Astrocyte of the spinal cord (primary cell): ENCODE measurements around the gene C1orf159.
"Not testable (repeated sequence)": the region's sequence is repeated elsewhere in the genome, so short reads cannot be mapped to it uniquely, and the experiment has no call there.

Source experiments
- DNase-seq: peaks from one replicate; pipeline ENCODE4 v3.0.0; 2011; ENCODE audit warnings: low read depth, low spot score
- H3K4me3 ChIP-seq: 2 replicates; pipeline ENCODE4 v1.5.1; 2011; ENCODE audit warnings: low read depth, mild to moderate bottlenecking, low read length, moderate library complexity
- CTCF ChIP-seq: IDR thresholded peaks from 2 replicates; pipeline ENCODE4 v1.5.1; 2012; ENCODE audit warnings: low read depth, mild to moderate bottlenecking, low read length, inconsistent platforms
- in situ Hi-C: cut with HindIII; loops from 2 replicates; pipeline ENCODE4 v1.10.0; 2017; ENCODE audit warnings: low sequenced_read_pairs

The C1orf159 gene

GRCh38 chr1:1110561-1110971 lies 5.3 kb downstream of the C1orf159 start:
- no peak for DNase-seq
- in situ Hi-C loops: no loop called here
- no peak for TF ChIP-seq CTCF
- no peak overlapping the region for H3K4me3 ChIP-seq

GRCh38 chr1:1109743-1110142 lies 6.1 kb downstream of the C1orf159 start:
- in situ Hi-C loops: no loop called here
- no peak for TF ChIP-seq CTCF
- DNase-seq: no peak
- no peak overlapping the region for H3K4me3 ChIP-seq

- no peak for DNase-seq
- in situ Hi-C loops: no loop called here
- no peak overlapping the region for H3K4me3 ChIP-seq
- TF ChIP-seq CTCF: no peak
These were observed 9.2 kb downstream of the C1orf159 start for GRCh38 chr1:1106510-1107221.

DNA sequence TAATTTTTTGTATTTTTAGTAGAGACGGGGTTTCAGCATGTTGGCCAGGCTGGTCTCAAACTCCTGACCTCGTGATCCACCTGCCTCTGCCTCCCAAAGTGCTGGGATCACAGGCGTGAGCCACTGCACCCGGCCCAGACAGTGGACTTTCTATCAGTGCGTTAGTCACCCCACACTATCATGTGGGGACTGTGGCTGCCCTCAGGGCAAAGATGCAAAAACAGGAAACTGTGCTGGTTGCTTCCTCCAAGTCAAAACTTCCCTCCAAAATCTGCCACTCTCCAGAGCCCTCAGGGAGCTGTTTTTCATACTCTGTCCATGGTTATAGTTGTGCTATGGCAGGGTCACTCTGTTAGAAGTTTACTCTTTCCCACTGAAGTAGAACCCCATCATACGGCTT lies 11.7 kb downstream of the C1orf159 start:
- in situ Hi-C loops, DNase-seq, H3K4me3 ChIP-seq: not testable (repeated sequence)

DNA sequence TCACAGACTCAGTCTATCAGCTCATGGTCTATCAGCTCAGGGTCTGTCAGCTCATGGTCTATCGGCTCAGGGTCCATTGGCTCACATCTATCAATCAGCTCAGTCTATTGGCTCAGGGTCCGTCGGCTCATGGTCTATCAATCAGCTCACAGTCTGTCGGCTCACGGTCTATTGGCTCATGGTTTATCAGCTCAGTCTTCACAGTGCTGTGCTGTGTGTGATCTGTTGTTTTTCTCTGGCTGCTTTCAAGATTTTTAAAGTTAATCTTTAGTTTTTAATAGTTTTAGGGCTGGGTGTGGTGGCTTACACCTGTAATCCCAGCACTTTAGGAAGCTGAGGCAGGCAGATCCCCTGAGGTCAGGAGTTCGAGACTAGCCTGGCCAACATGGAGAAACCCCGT lies 14.4 kb downstream of the C1orf159 start:
- in situ Hi-C loops: no loop called here
- no peak for DNase-seq
- H3K4me3 ChIP-seq: no peak overlapping the region
- no peak for TF ChIP-seq CTCF

DNA sequence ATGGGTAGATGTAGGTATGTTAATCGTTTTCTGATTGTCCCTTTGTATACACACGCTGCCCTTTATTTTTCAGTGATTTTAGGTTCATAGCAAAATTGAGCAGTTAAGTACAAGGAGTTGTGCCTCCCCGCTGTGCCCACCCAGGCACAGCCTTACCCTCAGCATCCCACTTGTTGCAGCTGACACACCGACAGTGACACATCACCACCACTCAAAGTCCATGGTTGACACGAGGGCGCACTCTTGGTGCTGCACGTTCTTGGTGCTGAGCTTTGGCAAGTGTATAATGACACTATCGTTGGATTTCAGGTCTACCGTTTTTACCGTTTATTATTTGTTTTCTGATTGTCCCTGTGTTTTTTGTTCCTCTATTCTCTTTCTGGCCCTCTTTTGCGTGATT lies 15.6 kb downstream of the C1orf159 start:
- in situ Hi-C loops: no loop called here
- no peak for TF ChIP-seq CTCF
- no peak overlapping the region for H3K4me3 ChIP-seq
- no peak for DNase-seq

DNA sequence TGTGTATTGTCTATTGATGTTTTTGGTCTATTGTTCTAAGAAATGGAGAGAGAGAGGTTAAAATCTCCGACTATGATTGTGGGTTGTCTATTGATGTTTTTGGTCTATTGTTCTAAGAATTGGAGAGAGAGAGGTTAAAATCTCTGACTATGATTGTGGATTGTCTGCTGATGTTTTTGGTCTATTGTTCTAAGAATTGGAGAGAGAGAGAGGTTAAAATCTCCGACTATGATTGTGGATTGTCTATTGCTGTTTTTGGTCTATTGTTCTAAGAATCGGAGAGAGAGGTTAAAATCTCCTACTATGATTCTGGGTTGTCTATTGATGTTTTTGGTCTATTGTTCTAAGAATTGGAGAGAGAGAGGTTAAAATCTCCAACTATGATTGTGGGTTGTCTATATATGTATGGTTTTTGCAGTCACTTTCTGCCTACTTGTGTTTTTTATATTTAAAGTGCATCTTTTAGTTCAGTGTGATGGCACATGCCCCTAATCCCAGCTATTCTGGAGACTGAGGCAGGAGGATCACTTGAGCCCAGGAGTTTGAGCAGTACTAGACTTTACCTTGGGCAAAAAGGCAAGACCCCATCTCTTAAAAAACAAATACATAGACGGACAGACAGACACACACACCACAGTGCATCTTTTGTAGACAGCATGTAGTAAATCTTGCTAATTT lies 16.2 kb downstream of the C1orf159 start:
- TF ChIP-seq CTCF: no peak
- in situ Hi-C loops: no loop called here
- no peak for DNase-seq
- H3K4me3 ChIP-seq: no peak overlapping the region
